ENCODE measurements around the gene ZNF777.
"Not testable (repeated sequence)": the region's sequence is repeated elsewhere in the genome, so short reads cannot be mapped to it uniquely, and the experiment has no call there.

ZNF777 gene

DNA sequence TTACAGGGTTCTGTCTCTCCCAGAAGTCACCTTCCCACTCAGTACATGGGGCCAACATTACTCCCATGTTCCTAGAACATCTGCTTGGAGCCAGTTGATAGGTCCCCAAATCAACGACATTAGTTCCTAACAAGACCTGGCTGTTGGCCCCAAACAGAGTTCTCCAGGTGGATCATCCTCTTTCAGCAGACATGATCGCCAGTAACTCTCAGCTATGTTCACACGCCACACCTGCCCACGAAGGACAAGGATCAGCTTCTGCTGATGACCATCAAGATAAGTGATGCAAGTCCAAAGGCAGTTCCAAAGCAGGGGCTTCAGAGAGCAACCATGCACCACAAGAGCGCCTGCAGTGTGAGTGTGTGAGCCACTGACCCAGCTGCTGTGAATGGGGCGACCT, 11.0 kb downstream of the ZNF777 start:
- no peak for DNase-seq

DNA sequence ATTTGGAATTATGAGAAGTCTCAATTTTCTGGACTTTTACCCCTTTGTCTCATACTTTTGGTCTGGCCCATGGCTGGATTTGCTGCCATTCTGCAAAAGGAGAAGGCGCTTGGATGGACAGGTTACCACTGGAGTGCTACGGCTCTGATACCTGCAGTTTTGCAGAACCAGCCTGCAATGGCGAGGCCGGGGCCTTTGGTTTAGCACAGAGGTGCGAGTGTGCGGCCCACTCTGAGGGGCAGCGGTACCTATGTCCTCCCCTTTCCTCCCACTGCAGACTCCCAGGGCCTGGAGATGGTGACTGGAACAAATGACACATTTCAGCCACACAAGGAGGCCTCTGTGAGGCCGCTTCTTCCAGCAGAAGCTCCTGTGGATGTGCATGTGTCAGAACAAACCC, 11.9 kb downstream of the ZNF777 start:
- no peak for DNase-seq

DNA sequence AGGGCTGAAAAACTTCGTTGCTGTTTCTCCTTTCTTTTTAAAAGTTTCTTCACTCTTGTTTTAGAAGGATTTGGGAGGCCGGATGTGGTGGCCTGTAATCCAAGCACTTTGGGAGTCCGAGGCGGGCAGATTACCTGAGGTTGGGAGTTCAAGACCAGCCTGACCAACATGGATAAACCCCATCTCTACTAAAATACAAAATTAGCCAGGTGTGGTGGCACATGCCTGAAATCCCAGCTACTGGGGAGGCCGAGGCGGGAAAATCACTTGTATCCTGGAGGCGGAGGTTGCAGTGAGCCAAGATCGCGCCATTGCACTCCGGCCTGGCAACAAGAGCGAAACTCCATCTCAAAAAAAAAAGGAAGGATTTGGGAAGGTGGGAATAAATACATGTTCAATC, 14.8 kb downstream of the ZNF777 start:
- not testable (repeated sequence) for DNase-seq

DNA sequence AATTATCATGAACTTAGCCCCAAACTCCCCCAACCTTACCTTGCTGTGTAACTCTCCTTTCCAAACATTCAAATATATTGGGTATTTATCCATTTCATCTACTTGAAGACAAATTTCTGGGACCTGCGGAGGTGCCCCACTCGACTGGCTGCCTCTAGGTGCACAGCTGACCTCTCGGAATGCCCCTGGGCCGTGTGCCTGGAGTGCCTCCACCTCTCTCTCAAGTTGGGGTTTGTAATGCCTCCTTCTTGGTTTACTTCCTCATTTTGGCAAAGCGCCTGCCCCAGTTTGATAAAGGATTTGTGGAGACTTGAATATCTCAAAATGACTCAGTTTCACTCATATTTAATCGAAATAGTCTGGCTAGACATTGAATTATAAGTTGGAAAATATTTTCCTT, 16.6 kb downstream of the ZNF777 start:
- DNase-seq = no peak

DNA sequence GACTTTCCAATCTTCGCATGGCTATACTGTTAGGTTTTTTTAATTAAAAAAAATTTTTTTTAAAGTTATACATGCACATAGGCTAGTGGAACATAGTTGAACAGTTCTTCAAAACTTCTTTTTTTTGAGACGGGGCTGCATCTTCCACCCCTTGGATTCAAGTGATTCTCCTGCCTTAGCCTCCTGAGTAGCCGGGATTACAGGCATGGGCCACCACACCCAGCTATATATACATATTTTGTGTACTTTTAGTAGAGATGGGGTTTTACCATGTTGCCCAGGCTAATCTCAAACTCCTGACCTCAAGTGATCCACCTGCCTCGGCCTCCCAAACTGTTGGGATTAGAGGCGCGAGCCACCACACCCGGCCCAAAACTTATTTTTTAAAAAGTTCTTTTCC, 17.3 kb downstream of the ZNF777 start:
- no peak for DNase-seq

DNA sequence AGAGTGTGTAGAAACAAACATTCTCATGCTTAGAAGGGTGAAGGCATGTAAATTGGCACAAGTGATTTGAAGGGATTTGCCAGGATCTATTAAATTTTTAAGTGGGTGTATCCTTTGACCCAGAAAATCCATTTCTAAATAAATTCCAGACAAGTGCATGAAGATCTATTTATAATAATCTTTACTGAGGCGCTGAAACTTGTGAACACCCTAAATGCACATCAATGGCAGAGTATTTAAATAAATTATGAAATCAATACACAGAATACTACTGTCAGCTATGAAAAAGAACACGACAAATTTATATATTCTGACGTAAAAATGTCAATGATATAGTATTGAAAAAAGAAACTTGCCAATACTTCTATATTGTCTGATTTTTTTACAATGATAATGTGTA, 17.9 kb downstream of the ZNF777 start:
- DNase-seq = no peak

DNA sequence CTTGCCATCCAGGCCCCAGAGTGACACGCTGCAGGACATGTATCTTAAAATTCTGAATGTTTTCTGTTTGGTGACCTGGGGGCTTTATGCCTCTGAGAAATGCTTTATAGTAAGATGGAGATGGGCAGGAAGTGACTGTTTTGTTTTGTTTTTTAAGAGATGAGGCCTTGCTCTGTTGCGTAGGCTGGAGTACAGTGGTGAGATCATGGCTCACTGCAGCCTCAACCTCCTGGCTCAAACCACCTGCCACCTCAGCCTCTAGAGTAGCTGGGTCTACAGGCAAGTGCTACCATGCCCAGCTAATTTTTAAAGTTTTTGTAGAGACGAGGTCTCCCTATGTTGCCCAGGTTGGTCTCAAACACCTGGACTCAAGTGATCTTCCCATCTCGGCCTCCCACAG, 20.6 kb downstream of the ZNF777 start:
- DNase-seq = no peak

DNA sequence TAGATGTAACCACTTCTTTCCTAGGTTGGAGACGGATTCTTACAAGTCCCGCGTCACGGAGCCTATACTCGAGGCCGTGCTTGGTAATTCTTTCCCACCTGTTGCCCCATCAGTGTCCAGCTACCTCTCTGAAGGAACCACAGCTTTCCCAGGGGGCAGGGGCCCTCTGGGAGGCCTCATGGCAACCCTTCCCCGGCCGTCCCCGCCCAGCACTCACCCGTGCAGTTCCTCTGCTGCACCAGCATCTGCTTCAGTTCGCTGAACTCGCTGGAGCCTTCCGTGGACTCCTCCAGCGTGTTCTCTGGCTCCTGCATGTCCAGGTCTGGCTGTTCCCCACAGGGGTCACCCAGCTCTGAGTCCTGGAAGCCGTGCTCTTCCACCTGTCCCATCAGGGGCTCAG, 24.5 kb downstream of the ZNF777 start:
- DNase-seq = no peak

DNA sequence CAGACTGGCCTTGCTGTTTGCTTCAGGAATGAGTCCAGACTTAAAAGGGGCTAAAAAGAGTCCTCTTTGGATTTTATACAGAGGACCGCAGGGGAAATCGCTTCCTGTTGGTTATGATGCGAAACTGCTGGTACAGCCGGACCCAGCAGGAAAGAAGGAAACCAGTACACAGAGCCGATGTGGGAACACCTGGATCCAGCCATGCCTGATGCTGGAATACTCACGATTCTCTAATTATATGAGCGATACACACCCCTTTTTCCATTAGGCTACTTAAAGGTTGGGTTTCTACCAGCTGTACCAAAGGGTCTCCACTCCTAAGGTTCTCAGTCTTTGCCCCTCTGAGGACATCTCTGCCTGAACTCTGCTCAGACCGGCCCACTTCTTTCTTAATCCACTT, 27.7 kb downstream of the ZNF777 start:
- no peak for DNase-seq

DNA sequence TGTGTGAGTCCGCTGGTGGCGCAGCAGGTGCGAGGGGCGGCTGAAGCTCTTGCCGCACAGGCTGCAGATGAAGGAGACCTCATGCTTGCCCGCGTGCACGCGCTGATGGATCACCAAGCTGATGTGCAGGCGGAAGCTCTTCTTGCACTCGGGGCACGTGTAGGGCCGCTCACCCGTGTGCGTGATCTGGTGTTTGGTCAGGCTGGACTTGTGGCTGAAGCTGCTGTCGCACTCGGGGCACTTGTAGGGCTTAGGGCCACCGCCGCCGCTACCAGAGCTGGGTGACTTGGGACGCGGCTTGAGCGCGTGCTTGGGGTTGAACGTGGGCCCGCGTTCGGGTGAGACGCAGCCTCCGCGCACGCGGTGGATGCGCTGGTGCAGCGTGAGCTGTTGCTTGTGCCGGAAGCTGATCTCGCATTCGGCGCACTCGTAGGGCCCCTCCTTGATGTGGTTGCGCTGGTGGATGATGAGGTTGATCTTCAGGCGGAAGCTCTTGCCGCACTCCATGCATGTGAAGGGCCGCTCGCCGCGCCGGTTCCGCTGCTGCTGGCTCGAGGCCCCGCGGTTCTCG, 28.7 kb downstream of the ZNF777 start:
- no peak for DNase-seq

DNA sequence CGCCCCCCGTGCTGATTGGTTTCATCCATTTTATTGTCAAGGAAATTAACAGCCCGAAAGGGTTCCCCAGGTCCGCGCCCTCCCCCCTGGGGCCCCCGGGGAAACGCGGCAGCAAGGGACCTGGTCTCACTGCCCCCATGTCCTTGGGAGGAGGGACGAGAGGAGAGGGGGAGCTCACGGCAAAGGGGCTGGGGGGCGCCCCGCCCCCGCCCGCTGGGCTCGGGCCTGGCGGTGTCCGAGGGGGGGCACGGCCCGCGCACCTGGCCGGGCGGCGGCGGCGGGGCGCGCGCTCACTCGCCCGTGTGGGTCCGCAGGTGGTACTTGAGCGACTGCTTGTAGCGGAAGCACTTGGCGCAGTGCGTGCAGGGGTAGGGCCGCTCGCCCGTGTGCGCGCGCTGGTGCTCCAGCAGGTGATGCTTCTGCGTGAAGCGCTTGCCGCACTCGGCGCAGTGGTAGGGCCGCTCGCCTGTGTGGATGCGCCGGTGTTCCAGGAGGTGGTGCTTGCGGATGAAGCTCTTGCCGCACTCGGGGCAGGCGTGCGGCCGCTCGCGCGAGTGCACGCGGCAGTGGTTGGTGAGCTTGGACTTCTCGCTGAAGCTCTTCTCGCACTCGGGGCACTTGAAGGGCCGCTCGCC, 29.3 kb downstream of the ZNF777 start:
- no peak for DNase-seq

DNA sequence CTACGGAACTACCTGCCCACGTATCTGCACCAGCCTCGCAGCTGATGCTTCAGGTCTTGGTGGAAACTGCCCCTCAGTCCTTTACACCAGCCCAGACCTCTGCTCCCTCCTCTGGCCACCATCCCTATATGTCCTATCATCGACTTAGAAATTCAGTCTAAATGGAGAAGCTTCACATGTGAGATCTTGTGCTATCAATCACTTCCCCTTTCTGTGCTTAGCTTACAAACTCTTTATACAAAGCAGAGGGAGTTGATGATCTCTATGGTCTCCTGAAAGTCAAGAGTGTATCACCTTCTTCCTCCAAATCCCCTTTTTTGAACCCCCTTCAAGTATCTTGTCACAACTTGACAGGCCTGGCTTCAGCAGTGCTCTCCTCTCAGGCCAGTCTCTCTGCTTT, 30.7 kb downstream of the ZNF777 start:
- DNase-seq = no peak

DNA sequence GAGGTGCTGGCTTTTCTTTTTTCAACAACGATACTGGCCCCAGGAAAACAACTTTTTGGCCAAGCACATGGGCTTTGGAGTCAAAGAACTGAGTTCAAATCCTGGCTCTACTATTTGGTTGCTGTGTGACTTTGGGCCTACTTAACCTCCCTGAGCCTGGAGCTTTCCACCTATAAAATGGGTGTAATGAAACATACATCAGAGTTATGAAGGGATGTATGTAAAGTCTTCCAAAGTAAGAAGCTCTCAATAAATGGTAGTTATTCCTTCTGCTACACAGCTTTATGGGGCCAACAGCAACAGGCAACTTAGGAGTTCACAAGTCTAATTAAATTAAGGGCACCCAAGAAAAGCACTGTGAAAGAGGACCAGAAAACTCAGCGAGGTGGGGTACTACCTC, 33.0 kb downstream of the ZNF777 start:
- no peak for DNase-seq

DNA sequence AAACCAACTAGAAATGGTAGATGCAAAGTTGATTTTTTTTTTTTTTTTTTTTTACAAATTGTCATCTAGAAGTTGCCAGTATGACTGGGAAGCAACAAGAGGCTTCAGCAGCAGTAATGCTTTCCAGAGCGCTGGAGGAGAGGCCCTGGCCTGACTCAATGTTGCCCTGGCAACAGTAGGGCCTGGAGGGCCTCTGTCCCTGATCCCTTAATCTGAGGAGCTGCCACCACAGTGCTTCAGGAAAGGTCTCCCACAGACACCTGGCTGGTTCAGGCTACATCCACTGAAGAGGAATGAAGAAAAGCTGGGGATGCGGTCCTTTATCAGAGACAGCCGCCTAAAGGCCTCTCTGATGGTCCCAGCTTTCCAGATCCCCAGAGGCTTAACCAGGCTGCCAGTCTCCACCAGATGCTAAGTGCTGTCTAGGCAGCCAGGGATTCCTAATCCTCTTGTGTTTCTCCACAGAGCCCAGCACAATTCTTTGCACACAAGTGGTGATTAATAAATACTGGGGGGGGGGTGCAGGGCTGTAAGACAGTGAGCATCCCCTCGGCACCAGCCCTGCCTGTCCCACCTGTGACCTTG, 33.7 kb downstream of the ZNF777 start:
- no peak for DNase-seq

DNA sequence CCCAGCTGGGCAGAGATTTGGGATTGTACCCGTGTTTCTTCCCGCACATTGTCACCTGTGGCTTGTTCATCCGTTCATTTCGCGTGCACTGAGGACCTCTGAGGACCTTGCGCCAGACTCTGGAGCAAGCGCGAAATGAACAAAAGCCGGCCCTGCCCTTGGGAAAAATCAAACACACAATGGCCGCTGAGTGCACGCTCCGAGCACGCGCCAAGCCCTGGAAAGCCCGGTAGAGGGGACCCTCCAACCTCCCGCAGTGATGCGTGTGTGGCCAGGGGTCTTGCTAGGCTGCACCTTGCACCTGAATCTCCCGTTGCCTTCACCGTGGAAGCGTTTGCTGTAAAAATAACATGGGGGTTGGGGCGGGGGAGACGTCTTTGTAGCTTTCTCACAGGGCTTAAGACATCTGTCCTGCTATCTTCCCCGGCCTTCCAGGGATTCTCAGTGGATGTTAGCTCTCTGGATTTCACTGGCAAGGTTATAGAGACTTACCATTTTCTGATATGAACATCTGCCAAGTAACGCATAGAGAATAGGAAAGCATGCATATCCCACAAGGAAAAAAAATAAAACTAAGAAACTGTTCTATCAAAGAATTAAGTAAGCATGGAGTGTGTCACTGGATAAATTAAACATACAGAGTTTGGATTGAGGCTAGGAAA, 37.3 kb downstream of the ZNF777 start:
- no peak for DNase-seq

DNA sequence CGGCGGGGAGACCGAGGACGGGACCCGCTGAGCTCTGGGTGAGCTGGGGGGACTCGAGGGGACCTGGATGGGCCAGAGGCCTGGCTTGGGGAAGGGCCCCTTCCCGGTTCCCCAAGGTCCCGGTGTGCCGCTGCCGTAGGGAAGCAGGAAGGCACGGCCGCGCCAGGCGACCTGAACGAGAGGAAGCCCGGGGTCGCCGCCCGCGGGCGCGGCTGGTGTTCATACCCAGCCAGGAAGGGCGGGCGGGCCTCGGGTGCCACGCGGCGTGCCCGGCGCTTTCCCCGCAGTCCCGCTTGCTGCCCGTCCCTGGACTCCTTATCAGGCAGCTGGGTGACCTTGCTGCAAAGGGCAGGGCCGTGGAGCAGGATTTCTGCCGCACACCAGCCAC, 38.0 kb downstream of the ZNF777 start:
- no peak for DNase-seq

DNA sequence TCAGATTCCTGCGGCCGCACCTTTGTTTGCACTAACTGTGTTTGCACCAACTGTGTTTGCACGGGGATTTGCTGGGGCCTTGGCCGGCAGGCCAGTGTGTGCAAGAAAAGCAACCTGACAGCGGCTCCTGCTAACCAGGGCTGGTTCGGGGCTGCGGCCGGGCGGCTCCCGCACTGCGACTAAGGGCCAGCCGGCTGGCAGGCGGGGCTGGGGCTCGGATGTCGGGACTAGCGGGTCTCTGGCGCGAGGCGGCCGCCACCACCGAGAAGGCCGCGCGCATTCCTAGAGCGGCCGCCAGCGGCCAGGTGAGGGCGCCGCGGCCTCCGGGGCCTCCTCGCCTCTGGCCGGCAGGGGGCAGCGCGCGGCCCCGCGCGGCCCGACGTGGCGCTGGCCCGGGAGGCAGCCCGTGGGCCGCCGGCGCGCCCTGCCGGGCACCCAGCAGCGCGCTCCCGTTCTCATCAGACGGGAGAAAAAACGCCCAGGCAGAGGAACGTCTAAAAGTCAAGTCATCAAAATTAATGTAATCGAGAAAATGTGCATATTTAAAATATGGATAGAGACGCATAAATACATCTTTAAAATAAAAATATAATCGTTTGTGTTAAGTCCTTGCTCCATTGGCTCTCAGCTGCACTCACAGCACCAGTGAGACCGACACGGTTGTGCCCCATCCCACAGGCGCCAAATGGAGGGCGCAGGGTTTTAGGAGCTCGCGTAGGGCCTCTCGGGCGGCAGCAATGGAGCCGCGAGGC, 38.5 kb downstream of the ZNF777 start:
- DNase-seq = peak; percentile 48 to 72

DNA sequence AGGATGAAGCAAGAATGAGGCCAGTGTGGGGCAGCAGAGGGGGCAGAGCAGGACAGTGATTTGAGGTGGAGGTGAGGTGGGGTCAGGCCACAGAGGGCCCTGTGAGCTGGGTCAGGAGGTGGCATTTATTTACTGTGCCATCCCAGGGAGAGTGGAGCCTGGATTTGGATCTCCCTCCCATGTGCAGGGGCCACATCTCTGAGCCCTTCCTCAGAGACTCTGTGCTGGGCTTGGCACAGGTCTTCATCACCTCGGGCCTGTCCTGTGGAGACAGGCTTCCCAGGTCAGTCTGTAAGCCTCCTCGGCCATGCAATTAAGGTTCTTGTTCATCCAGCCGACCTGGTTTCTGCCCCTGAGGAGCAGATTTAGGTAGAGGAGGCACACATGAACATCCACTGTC, 40.9 kb downstream of the ZNF777 start:
- DNase-seq = no peak

DNA sequence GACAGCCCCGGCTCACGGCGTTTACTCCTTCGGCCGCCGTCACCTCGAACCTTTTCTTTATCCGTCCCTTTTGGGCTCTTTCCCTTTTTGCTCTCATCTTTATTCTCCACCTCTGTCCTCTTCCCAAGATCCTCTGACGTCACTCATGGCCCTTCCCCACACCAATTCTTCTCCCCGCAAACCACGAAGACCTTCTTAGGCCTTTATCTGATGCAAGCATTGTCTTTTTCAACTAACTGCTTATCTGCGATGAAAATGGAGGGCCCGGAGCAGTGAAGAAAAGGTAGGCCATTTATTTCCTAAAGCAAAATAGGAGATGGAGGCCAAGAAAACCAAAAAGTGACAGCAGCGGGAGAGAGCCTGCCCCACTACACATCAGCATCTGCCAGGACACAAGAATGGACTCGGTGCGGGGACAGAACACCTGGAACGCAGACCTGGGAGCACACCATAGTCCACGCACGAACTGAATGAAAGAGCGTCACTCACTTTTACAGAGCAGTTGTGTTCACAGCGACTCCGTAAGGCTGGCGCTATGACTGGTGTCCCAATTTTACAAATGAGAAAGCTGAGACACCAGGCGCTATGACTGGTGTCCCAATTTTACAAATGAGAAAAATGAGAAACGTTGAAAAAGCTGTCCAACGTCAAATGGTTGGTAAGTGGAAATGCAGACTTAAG, 45.3 kb downstream of the ZNF777 start:
- no peak for DNase-seq

DNA sequence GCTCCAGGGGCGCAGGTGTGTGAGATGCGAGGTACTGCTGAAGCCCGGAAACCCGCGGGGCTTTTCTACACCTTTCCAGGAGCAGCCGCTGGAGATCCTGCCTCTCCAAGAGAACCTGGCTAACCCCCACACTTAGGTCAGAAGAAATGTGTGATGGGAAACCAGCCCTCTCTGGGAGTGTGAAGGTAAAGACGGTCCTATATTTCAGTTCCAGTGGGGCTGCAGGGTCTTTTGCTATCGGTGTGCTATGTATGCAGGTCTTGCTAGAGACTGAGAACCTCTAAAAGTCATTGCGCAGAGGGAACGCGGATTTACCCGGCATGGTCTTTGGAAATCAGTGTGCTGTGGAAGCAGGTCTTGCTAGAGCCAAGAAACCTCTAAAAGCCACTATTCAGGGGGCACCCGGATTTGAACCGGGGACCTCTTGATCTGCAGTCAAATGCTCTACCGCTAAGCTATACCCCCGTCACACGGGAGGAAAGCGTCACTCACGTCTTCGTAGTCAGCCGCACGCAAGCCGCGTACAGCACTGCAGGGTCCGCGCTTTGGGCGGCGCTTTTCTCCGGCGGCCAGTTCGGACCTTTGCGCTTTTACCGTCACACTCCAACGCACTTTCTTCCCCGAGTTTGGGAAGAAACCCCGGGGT, 46.0 kb downstream of the ZNF777 start:
- DNase-seq = no peak

DNA sequence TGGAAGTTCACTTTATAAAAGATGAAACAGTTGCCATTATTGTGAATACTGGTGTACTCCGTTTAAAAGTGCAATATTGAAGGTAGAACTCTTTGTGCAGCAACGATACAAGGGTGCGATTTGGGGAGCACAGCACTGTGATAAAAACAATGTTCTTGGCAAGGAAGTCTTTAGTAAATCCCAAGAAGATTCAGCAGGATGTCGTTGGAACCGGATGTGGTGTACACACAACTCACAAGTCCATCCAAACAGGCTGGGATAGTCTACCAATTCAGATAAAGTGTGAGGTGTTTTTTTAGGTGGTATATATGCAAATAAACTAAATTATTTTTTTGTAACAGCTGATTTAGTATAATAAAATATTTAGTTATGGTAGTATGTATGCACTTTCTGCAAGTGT, 46.7 kb downstream of the ZNF777 start:
- no peak for DNase-seq

DNA sequence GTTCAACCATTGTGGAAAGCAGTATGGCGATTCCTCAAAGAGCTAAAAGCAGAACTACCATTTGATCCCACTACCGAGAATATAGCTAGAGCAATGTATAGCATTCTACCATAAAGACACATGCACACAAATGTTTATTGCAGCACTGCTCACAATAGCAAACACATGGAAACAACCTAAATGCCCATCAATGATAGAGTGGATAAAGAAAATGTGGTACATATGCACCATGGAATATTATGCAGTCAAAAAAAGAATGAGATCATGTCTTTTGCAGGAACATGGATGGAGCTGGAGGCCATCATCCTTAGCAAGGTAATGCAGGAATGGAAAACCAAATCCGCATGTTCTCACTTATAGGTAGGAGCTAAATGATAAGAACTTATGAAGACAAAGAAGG, 47.8 kb downstream of the ZNF777 start:
- DNase-seq = not testable (repeated sequence)

DNA sequence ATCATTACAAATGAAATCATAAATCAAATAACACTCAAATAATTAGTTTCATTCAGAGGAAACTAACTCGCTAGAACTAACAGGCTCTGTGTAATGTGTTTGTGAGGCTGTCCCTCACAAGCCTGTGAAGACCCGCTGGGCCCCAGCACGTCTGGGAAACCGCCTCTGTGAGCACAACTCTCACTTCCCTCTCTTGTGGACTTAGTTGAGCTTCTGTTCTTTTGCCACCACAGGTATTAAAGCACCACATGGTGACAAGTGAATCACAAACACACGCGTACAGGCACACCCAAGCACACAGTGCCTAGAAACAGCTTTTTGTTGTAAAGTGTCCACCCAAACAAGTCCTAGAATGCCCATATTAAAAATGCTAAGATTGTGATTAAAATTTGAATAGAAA, 51.0 kb downstream of the ZNF777 start:
- DNase-seq = no peak
